Measurements from ENCODE around the gene PCSK5.

The PCSK5 gene

DNA sequence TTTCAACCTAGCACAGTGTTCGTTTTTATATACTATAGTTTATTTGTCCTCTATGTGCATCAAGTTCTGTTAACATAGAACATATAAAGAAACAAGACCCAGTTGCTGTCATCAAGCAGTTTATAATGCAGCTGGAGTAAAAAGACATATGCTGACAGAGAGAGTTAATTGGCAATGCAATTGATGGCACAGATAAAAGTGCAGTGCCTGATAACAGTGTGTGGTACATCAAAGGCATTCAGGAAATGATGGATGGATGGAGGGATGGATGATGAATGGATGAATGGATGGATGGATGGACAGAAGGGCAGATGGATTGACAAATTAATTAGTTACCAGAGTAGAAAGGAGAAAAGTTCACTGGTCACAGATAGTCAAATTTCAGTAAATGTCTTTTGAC is 264.9 kb downstream of the PCSK5 start:
- no peak for DNase-seq (ENCODE audit: low read depth, low spot score)
- ChIA-PET POLR2A (no interaction called here), CTCF (no interaction called here)
- no peak overlapping the region for H3K4me3 ChIP-seq (ENCODE audit: low read depth, low read length)
- TF ChIP-seq, protein P1, sequence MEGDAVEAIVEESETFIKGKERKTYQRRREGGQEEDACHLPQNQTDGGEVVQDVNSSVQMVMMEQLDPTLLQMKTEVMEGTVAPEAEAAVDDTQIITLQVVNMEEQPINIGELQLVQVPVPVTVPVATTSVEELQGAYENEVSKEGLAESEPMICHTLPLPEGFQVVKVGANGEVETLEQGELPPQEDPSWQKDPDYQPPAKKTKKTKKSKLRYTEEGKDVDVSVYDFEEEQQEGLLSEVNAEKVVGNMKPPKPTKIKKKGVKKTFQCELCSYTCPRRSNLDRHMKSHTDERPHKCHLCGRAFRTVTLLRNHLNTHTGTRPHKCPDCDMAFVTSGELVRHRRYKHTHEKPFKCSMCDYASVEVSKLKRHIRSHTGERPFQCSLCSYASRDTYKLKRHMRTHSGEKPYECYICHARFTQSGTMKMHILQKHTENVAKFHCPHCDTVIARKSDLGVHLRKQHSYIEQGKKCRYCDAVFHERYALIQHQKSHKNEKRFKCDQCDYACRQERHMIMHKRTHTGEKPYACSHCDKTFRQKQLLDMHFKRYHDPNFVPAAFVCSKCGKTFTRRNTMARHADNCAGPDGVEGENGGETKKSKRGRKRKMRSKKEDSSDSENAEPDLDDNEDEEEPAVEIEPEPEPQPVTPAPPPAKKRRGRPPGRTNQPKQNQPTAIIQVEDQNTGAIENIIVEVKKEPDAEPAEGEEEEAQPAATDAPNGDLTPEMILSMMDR (IDR thresholded peaks at IDR 0.05; ENCODE audit: insufficient read depth, low read length, missing control alignments) = no peak

DNA sequence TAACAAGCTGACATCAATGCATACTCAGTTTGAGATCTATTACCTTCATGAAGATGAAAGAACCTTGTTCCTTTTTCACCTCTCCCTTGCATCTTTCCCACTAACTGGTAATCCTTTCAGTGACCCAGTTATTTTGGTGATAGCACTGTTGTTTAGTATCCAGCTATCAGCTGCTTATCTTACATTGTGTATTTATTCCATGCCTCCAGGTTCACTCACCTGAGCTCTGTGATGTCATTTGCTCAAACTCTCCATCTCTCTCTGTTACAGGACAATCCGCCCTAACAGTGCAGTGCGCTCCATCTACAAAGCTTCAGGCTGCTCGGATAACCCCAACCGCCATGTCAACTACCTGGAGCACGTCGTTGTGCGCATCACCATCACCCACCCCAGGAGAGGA is 268.2 kb downstream of the PCSK5 start:
- no peak overlapping the region for H3K4me3 ChIP-seq (ENCODE audit: low read depth, low read length)
- TF ChIP-seq, protein P1 (IDR thresholded peaks at IDR 0.05; ENCODE audit: insufficient read depth, low read length, missing control alignments) = no peak
- POLR2A ChIA-PET = no interaction called here
- CTCF ChIA-PET = interaction anchor here (0.6 to 1.0 kb wide), 2 partner anchors 8 to 13 kb away, joined by 3 read pairs; no protein-coding TSS in a partner anchor
- no peak for DNase-seq (ENCODE audit: low read depth, low spot score)

DNA sequence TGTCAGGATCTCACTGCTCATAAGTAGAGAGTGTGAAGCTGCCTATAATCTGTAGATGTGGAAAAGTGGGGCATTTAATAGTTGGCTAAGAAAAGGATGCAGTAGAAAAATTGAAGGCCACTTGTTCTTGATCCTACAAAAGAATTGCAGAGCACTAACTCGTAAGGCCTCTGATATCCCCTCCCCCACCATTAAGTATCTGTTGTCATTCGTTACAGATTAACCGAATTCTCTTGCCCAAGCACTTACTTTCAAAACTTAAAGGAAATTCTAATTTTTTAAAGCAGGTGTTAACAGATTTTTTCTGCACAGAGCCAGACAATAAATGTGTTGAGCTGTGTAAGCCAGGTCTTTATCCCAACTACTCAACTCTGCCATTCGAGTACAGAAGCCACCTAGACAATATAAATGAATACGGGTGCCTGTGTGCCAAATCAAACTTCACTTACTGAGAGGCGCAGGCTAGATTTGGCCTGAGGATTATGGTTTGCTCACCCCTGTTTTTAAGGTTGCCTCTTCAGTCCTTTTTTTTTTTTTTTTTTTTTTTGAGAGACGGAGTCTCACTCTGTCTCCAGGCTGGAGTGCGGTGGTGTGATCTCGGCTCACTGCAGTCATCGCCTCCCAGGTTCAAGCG is 268.9 kb downstream of the PCSK5 start:
- no peak overlapping the region for H3K4me3 ChIP-seq (ENCODE audit: low read depth, low read length)
- POLR2A ChIA-PET = no interaction called here
- DNase-seq (ENCODE audit: low read depth, low spot score) = no peak
- TF ChIP-seq, protein P1 (IDR thresholded peaks at IDR 0.05; ENCODE audit: insufficient read depth, low read length, missing control alignments) = no peak
- CTCF ChIA-PET = interaction anchor here (1.0 kb wide), 1 partner anchor 8 kb away, joined by 3 read pairs; no protein-coding TSS in a partner anchor

DNA sequence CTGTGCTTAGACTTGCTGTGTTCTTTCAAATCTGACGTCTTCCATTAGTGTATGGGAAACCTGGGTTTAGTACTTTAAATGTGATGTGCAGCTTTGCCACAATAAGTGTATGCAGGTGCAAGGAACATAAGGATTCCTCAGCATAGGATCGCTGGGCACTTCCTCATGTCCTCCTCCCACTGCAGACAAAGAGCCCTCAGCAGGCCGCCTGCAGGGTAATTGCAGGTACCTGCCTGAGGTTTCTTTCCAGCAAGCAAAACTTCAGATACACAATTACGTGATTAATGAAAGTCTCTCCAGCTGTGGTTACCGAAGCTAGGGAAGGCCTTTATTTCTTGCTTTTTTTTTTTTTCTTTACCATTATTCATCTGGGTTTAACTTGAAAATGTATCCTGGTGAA is 270.6 kb downstream of the PCSK5 start:
- no peak for DNase-seq (ENCODE audit: low read depth, low spot score)
- ChIA-PET CTCF (interaction anchor here (1.1 kb wide), 1 partner anchor 296 kb away, joined by 3 read pairs; no protein-coding TSS in a partner anchor), POLR2A (no interaction called here)
- TF ChIP-seq, protein P1 (IDR thresholded peaks at IDR 0.05; ENCODE audit: insufficient read depth, low read length, missing control alignments) = no peak
- H3K4me3 ChIP-seq (ENCODE audit: low read depth, low read length) = no peak overlapping the region

DNA sequence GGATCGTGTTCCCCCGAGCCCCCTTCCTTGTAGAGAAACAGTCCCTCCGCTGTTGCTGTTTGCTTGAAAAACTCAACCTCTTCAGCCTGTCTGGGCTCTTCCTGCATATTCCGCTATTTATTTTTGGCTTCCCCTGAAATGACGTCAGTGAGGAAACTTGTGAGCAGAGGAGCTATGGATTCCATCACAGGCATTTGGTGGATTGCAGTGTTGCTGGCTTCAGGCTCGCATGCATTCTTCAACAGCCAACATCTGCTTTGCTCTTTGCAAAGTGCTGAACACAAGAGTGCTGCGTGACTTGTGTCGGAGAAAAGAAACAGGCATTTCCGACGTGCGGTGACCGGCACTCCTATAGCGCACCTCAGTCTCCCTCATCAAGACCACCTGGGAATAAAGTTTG is 271.1 kb downstream of the PCSK5 start:
- POLR2A ChIA-PET = no interaction called here

DNA sequence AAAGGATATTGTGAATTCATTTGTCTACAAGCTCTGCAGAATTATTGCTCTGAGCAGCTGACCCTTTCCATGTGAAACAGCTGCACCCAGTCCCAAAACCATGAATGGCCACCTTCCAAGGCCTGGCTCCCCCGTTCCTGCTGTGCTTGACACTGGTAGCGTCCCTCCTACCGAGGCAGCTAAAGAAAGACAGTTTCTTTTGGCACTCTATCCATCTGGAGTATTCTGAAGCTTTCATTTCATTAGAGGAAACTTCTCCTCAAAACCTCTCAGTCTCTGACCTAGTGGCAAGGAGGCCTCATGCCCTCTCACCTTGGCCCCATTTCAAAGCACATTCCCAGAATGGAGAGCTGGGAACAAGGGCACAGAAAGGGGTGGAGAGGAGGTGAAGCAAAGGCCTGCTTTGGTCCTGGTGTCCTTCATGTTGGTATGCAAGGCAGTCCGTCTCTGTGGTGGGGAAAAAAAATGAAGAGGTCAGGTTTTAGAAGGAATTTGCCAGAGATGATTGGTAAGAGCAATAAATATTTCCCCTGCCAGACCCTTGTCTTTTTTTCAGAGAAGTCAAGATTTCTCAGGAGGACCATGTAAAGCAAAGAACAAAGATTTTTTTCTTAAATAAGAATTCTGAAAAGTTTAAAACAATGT is 271.7 kb downstream of the PCSK5 start:
- TF ChIP-seq, protein P1 (IDR thresholded peaks at IDR 0.05; ENCODE audit: insufficient read depth, low read length, missing control alignments) = no peak
- ChIA-PET POLR2A (no interaction called here), CTCF (interaction anchor here (1.3 kb wide), 1 partner anchor 13 kb away, joined by 3 read pairs; no protein-coding TSS in a partner anchor)
- no peak overlapping the region for H3K4me3 ChIP-seq (ENCODE audit: low read depth, low read length)
- no peak for DNase-seq (ENCODE audit: low read depth, low spot score)

More for the DNA sequence above, 271.1 kb downstream of the PCSK5 start:
- CTCF ChIA-PET = interaction anchor here (1.1 to 1.3 kb wide), 2 partner anchors 12 to 297 kb away, joined by 3 read pairs; no protein-coding TSS in a partner anchor
- TF ChIP-seq, protein P1 (IDR thresholded peaks at IDR 0.05; ENCODE audit: insufficient read depth, low read length, missing control alignments) = no peak
- DNase-seq (ENCODE audit: low read depth, low spot score) = peak; percentile 52
- H3K4me3 ChIP-seq (ENCODE audit: low read depth, low read length) = no peak overlapping the region; the same call in 1 of the 2 replicates

Measured in AG04449 (cell line).